ENCODE measurements around the gene KLHL29. TPM values are rescaled to one million over a fixed set of nuclear protein-coding genes. Genes with fewer than 3 reads are reported as not detected.

The KLHL29 gene
- polyA plus RNA-seq, 3 donors, result 0.03 TPM; not detected in 2

GRCh38 chr2:23618265-23618664, 233.3 kb downstream of the KLHL29 start:
- H3K4me1 Mint-ChIP-seq, result peaks cover 4% of the 10 kb centered on the region
- no peak overlapping the region for H3K27ac Mint-ChIP-seq
- 93% methylated on average over 6 of the region's 10 CpGs for WGBS (ENCODE audit: insufficient coverage)
- H3K36me3 ChIP-seq (replicated peaks in 1 of 2; ENCODE audit: control insufficient read depth in 1 of 2, insufficient read depth in 2 of 2, low read length in 2 of 2), result no peaks in the 10 kb centered on the region
- no peak overlapping the region for H3K27ac ChIP-seq (ENCODE audit: low read depth in 1 of 2, low read length in 2 of 2)
- no peak overlapping the region for H2AFZ ChIP-seq (ENCODE audit: insufficient read depth, low read depth, low read length, poor library complexity, severe bottlenecking)
- no peak overlapping the region for H3K4me2 ChIP-seq (replicated peaks; ENCODE audit: extremely low read depth, low read length, poor library complexity, severe bottlenecking)
- peaks cover 0 to 22% of the 10 kb centered on the region in 2 donors for H3K27me3 ChIP-seq (ENCODE audit: control insufficient read depth in 2 of 2, insufficient read depth in 2 of 2, low read length in 2 of 2)
- no peaks in the 10 kb centered on the region for H3K9me3 ChIP-seq (replicated peaks in 1 of 2; ENCODE audit: control insufficient read depth in 1 of 2, insufficient read depth in 1 of 2, low read length in 2 of 2)
- no peaks in the 10 kb centered on the region for H3K79me2 ChIP-seq (ENCODE audit: insufficient read depth, low read length)
- intact Hi-C loops (cut with micrococcal nuclease), result no loop called here
- H3K4me3 Mint-ChIP-seq, result no peak overlapping the region
- H3K4me3 ChIP-seq (replicated peaks in 1 of 3; ENCODE audit: low read depth in 2 of 3, low read length in 3 of 3), result no peak overlapping the region
- H3K9me3 Mint-ChIP-seq, result peaks cover 0 to 4% (median 0%) of the 10 kb centered on the region in 7 donors
- no peaks in the 10 kb centered on the region for H3K4me1 ChIP-seq (ENCODE audit: control insufficient read depth in 1 of 2, insufficient read depth in 2 of 2, low read length in 2 of 2)
- no peak for TF ChIP-seq CTCF (IDR thresholded peaks at IDR 0.05)
- no peaks in the 10 kb centered on the region for H4K20me1 ChIP-seq (ENCODE audit: insufficient read depth, low read length)
- no peak for DNase-seq
- peaks cover 26 to 43% (median 27%) of the 10 kb centered on the region in 3 donors for H3K27me3 Mint-ChIP-seq (ENCODE audit: low read depth in 3 of 3)
- no peak overlapping the region for H3K9ac ChIP-seq (ENCODE audit: insufficient read depth, low read length, poor library complexity, severe bottlenecking)
- H3K36me3 Mint-ChIP-seq, result no peaks in the 10 kb centered on the region

GRCh38 chr2:23618794-23619530, 234.0 kb downstream of the KLHL29 start:
- no peak overlapping the region for H3K4me3 Mint-ChIP-seq
- H4K20me1 ChIP-seq (ENCODE audit: insufficient read depth, low read length), result no peaks in the 10 kb centered on the region
- H3K4me2 ChIP-seq (replicated peaks; ENCODE audit: extremely low read depth, low read length, poor library complexity, severe bottlenecking), result no peak overlapping the region
- no peak overlapping the region for H2AFZ ChIP-seq (ENCODE audit: insufficient read depth, low read depth, low read length, poor library complexity, severe bottlenecking)
- H3K9ac ChIP-seq (ENCODE audit: insufficient read depth, low read length, poor library complexity, severe bottlenecking), result no peak overlapping the region
- peaks cover 4% of the 10 kb centered on the region for H3K4me1 Mint-ChIP-seq
- intact Hi-C loops (cut with micrococcal nuclease), result no loop called here
- peaks cover under 1 to 2% of the 10 kb centered on the region in 2 donors for H3K9me3 ChIP-seq (replicated peaks in 1 of 2; ENCODE audit: control insufficient read depth in 1 of 2, insufficient read depth in 1 of 2, low read length in 2 of 2)
- no peaks in the 10 kb centered on the region for H3K36me3 Mint-ChIP-seq
- no peak overlapping the region for H3K27ac ChIP-seq (ENCODE audit: low read depth in 1 of 2, low read length in 2 of 2)
- no peaks in the 10 kb centered on the region for H3K4me1 ChIP-seq (ENCODE audit: control insufficient read depth in 1 of 2, insufficient read depth in 2 of 2, low read length in 2 of 2)
- H3K9me3 Mint-ChIP-seq, result peaks cover 0 to 4% (median 3%) of the 10 kb centered on the region in 7 donors
- H3K79me2 ChIP-seq (ENCODE audit: insufficient read depth, low read length), result no peaks in the 10 kb centered on the region
- H3K27ac Mint-ChIP-seq, result no peak overlapping the region
- H3K36me3 ChIP-seq (replicated peaks in 1 of 2; ENCODE audit: control insufficient read depth in 1 of 2, insufficient read depth in 2 of 2, low read length in 2 of 2), result no peaks in the 10 kb centered on the region
- H3K4me3 ChIP-seq (replicated peaks in 1 of 3; ENCODE audit: low read depth in 2 of 3, low read length in 3 of 3), result no peak overlapping the region
- no peak for TF ChIP-seq CTCF (IDR thresholded peaks at IDR 0.05)
- peaks cover 0 to 19% of the 10 kb centered on the region in 2 donors for H3K27me3 ChIP-seq (ENCODE audit: control insufficient read depth in 2 of 2, insufficient read depth in 2 of 2, low read length in 2 of 2)
- 82% methylated on average over 7 of the region's 7 CpGs for WGBS (ENCODE audit: insufficient coverage)
- no peak for DNase-seq
- H3K27me3 Mint-ChIP-seq (ENCODE audit: low read depth in 3 of 3), result peaks cover 23 to 41% (median 29%) of the 10 kb centered on the region in 3 donors
